PC-3 (cell line): Measurements from ENCODE around the gene TNFSF10. TPM values are rescaled to one million over a fixed set of nuclear protein-coding genes. Genes with fewer than 3 reads are reported as not detected.

Experiments used
- ATAC-seq: fragments of 200-7000 bp; cut with Tn5 transposase; 2 replicates; pipeline ENCODE4 v1.9.1; 2020; ENCODE audit warnings: mild to moderate bottlenecking, moderate library complexity
- BruUV-seq: library from RNA; stranded (reverse); fragments of 400-500 nt; replicated peaks from 2 replicates; lab custom pipeline; 2021; lab: Mats Ljungman, UMichigan
- CTCF ChIA-PET: fragments of 300-600 bp; sonication (Branson Sonifier 250); formaldehyde crosslinking; loops from one replicate; lab custom pipeline; 2022; ENCODE audit warnings: antibody characterized with exemption; lab: Charles Lee
- POLR2A ChIA-PET: fragments of 300-600 bp; sonication (Branson Sonifier 250); formaldehyde crosslinking; loops from one replicate; lab custom pipeline; 2022; ENCODE audit warnings: antibody characterized with exemption; ENCODE audit not compliant: unreplicated experiment; lab: Charles Lee
- DNase-seq: peaks from one replicate; pipeline ENCODE4 v3.0.0-alpha.2; 2015
- H2AFZ ChIP-seq: fragments of 300-600 bp; sonication (generic); 2 replicates; pipeline ENCODE4 v1.6.0; 2016; ENCODE audit warnings: antibody characterized with exemption, low read length
- H3F3A ChIP-seq: fragments of 300-600 bp; sonication (generic); one replicate; pipeline ENCODE4 v1.6.0; 2017; ENCODE audit warnings: antibody characterized with exemption, low read length, control low read depth, mild to moderate bottlenecking; ENCODE audit not compliant: unreplicated experiment
- H3K27ac ChIP-seq: fragments of 300-600 bp; sonication (generic); 2 replicates; pipeline ENCODE4 v1.5.1; 2016; ENCODE audit warnings: mild to moderate bottlenecking, low read length
- H3K27me3 ChIP-seq: fragments of 300-600 bp; sonication (generic); 2 replicates; pipeline ENCODE4 v1.6.1; 2016; ENCODE audit warnings: low read length, mixed read lengths
- H3K36me3 ChIP-seq: fragments of 300-600 bp; sonication (generic); 2 replicates; pipeline ENCODE4 v1.6.1; 2016; ENCODE audit warnings: low read depth, mixed run types, low read length, mixed read lengths
- H3K4me1 ChIP-seq: fragments of 300-600 bp; sonication (generic); 2 replicates; pipeline ENCODE4 v1.5.1; 2016; ENCODE audit warnings: low read length; ENCODE audit not compliant: insufficient read depth
- H3K4me2 ChIP-seq: fragments of 300-600 bp; sonication (generic); 2 replicates; pipeline ENCODE4 v1.6.0; 2016; ENCODE audit warnings: low read length
- H3K4me3 ChIP-seq: fragments of 300-600 bp; sonication (generic); 2 replicates; pipeline ENCODE4 v1.5.1; 2016; ENCODE audit warnings: mild to moderate bottlenecking, low read length, mixed read lengths
- H3K79me2 ChIP-seq: fragments of 300-600 bp; sonication (generic); 2 replicates; pipeline ENCODE4 v1.6.1; 2017; ENCODE audit warnings: low read length, mixed read lengths
- H3K9ac ChIP-seq: fragments of 300-600 bp; sonication (generic); 2 replicates; pipeline ENCODE4 v1.6.0; 2016; ENCODE audit warnings: mild to moderate bottlenecking, low read length
- H3K9me2 ChIP-seq: fragments of 300-600 bp; sonication (generic); replicated peaks from 2 replicates; pipeline ENCODE4 v1.6.1; 2016; ENCODE audit warnings: mixed run types, low read length, mixed read lengths
- H3K9me3 ChIP-seq: fragments of 300-600 bp; sonication (generic); 2 replicates; pipeline ENCODE4 v1.6.1; 2016; ENCODE audit warnings: low read length, mixed read lengths
- H4K20me1 ChIP-seq: fragments of 300-600 bp; sonication (generic); 2 replicates; pipeline ENCODE4 v1.6.1; 2016; ENCODE audit warnings: low read length, mixed read lengths
- CTCF ChIP-seq: fragments of 300-600 bp; sonication (generic); conservative IDR thresholded peaks from 2 replicates; pipeline ENCODE4 v1.5.1; 2017; ENCODE audit warnings: antibody characterized with exemption, low read depth, mild to moderate bottlenecking, low read length
- EZH2 ChIP-seq: fragments of 300-600 bp; sonication (generic); IDR thresholded peaks from one replicate; pipeline ENCODE4 v1.6.1; 2017; ENCODE audit warnings: antibody characterized with exemption, mild to moderate bottlenecking, low read length; ENCODE audit not compliant: unreplicated experiment
- EZH2phosphoT487 ChIP-seq: fragments of 300-600 bp; sonication (generic); IDR thresholded peaks from 2 replicates; pipeline ENCODE4 v1.6.1; 2018; ENCODE audit warnings: mild to moderate bottlenecking, antibody characterized with exemption, low read length, borderline replicate concordance
- intact Hi-C: fragments of 100-400 bp; cut with micrococcal nuclease; formaldehyde crosslinking; loops from 2 replicates; pipeline ENCODE4 v1.9.0; 2023
- total RNA-seq: library from RNA; depleted of rRNA; stranded (reverse); fragments of >200 nt; gene quantifications from 2 replicates; pipeline ENCODE4 v1.2.3, GENCODE V29; 2014

TNFSF10 gene
- total RNA-seq, 1 experiment from 2014 or later: 0.58 TPM

- TF ChIP-seq EZH2phosphoT487 (no peak), EZH2 (no peak), CTCF (no peak)
- no peak for ATAC-seq
- Histone ChIP-seq H3K27ac (no peak overlapping the region), H3K4me3 (no peak overlapping the region), H3K4me2 (no peak overlapping the region), H3F3A (no peaks in the 10 kb centered on the region), H3K9ac (no peak overlapping the region), H3K9me3 (no peaks in the 10 kb centered on the region), H3K36me3 (no peaks in the 10 kb centered on the region), H2AFZ (no peak overlapping the region), H4K20me1 (no peaks in the 10 kb centered on the region), H3K27me3 (no peaks in the 10 kb centered on the region), H3K9me2 (no peaks in the 10 kb centered on the region), H3K4me1 (0 out of 2 replicates have a peak, but pooled peaks cover 5% of the 10 kb centered on the region), H3K79me2 (no peaks in the 10 kb centered on the region)
- BruUV-seq: no TSS peak
- DNase-seq: no peak
- intact Hi-C loops: loop anchor here (5.0 kb wide), 2 partner anchors 68 to 828 kb away; no protein-coding TSS in a partner anchor
- CTCF ChIA-PET: interaction anchor here (2.0 kb wide), 1 partner anchor 14 kb away, joined by 16 read pairs; no protein-coding TSS in a partner anchor
- POLR2A ChIA-PET: no interaction called here
These were observed 47.5 kb downstream of the TNFSF10 start for GRCh38 chr3:172475703-172476102.

GRCh38 chr3:172471903-172472302, 51.3 kb downstream of the TNFSF10 start:
- Histone ChIP-seq H3F3A (no peaks in the 10 kb centered on the region), H3K4me1 (peaks cover 18% of the 10 kb centered on the region), H3K79me2 (no peaks in the 10 kb centered on the region), H4K20me1 (no peaks in the 10 kb centered on the region), H3K36me3 (no peaks in the 10 kb centered on the region), H3K4me2 (no peak overlapping the region), H3K4me3 (no peak overlapping the region), H3K9me2 (no peaks in the 10 kb centered on the region), H3K27ac (no peak overlapping the region), H3K9me3 (no peaks in the 10 kb centered on the region), H3K9ac (no peak overlapping the region), H2AFZ (no peak overlapping the region), H3K27me3 (no peaks in the 10 kb centered on the region)
- intact Hi-C loops: no loop called here
- ChIA-PET CTCF (no interaction called here), POLR2A (interaction anchor here (0.7 kb wide), 1 partner anchor 102 kb away, joined by 9 read pairs; no protein-coding TSS in a partner anchor)
- TF ChIP-seq CTCF (no peak), EZH2 (no peak), EZH2phosphoT487 (no peak)
- DNase-seq: no peak
- ATAC-seq: no peak
- no TSS peak for BruUV-seq

- no peaks in the 10 kb centered on the region for H4K20me1 ChIP-seq
- H3K9me2 ChIP-seq: no peaks in the 10 kb centered on the region
- H3K79me2 ChIP-seq: no peaks in the 10 kb centered on the region
- H3K27me3 ChIP-seq: no peaks in the 10 kb centered on the region
- DNase-seq (no peak), ATAC-seq (no peak)
- no peak for TF ChIP-seq EZH2phosphoT487
- TF ChIP-seq CTCF: no peak
- TF ChIP-seq EZH2: no peak
- peaks cover 14% of the 10 kb centered on the region for H3K4me1 ChIP-seq
- intact Hi-C loops: no loop called here
- no peaks in the 10 kb centered on the region for H3F3A ChIP-seq
- H3K36me3 ChIP-seq: no peaks in the 10 kb centered on the region
- no peak overlapping the region for H3K27ac ChIP-seq
- no TSS peak for BruUV-seq
- ChIA-PET POLR2A (no interaction called here), CTCF (no interaction called here)
- no peak overlapping the region for H2AFZ ChIP-seq
- H3K4me2 ChIP-seq: no peak overlapping the region
- no peaks in the 10 kb centered on the region for H3K9me3 ChIP-seq
- no peak overlapping the region for H3K9ac ChIP-seq
- H3K4me3 ChIP-seq: no peak overlapping the region
These were observed 52.6 kb downstream of the TNFSF10 start for GRCh38 chr3:172470588-172470987.
